ENCODE data around the gene TCTN1.
A peak's percentile ranks its signal among the peaks of the same experiment; 100 is the strongest.

The TCTN1 gene

DNA sequence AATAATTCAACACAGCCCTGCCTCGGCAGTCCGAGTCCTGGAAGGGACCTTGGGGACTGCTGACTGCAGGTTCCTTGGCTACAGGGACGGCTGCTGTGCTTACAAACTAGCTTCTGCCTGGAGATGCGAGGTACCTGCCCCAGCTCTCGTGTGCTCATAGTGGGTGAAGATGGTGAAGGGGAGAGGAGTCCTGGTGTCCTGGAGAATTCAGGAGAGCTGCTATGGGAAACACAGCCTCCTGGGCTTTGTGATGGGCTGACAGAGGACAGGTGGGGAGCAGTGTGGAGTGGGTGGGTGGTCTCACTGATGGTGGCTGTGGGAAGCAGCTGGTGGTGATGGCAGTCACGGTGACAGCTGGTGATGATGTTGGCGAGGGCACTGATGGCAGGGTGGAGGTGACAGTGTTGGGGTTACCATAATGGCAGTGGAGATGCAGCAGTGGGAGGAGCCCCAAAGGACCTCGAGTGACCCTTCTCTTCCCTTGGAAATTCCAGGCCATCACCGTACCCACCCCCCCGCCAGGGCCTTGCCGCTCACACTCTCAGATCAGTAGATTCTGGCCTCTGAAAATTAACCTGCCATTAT is 42.2 kb downstream of the TCTN1 start:
- TF ChIP-seq, protein P1, sequence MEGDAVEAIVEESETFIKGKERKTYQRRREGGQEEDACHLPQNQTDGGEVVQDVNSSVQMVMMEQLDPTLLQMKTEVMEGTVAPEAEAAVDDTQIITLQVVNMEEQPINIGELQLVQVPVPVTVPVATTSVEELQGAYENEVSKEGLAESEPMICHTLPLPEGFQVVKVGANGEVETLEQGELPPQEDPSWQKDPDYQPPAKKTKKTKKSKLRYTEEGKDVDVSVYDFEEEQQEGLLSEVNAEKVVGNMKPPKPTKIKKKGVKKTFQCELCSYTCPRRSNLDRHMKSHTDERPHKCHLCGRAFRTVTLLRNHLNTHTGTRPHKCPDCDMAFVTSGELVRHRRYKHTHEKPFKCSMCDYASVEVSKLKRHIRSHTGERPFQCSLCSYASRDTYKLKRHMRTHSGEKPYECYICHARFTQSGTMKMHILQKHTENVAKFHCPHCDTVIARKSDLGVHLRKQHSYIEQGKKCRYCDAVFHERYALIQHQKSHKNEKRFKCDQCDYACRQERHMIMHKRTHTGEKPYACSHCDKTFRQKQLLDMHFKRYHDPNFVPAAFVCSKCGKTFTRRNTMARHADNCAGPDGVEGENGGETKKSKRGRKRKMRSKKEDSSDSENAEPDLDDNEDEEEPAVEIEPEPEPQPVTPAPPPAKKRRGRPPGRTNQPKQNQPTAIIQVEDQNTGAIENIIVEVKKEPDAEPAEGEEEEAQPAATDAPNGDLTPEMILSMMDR (IDR thresholded peaks at IDR 0.05; ENCODE audit: control extremely low read depth, extremely low read depth, low read depth, missing control alignments) = no peak
- CTCF ChIA-PET = no interaction called here
- POLR2A ChIA-PET = interaction anchor here (0.7 kb wide), 1 partner anchor 9 kb away, joined by 4 read pairs; no protein-coding TSS in a partner anchor
- no peak for DNase-seq (ENCODE audit: extremely low spot score)

DNA sequence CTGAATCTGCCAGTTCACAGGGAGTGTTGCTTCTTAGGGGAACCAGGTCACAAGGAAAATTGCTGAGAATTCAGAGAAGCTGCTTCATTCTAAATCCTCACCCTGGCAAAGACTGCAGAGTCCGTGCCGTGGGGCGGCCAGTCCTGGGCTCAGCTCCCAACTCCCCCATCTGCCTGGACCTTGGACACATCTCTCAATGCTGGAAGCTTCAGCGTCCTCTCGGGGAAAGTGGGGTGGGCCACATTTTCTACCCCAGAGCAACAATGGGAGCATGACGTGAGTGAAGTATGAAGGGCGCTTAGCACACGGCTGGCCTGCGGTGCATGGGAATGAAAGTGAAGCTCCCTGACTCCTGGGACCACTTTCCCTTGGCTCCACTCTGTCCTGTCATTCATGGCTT is 43.8 kb downstream of the TCTN1 start:
- TF ChIP-seq, protein P1 (IDR thresholded peaks at IDR 0.05; ENCODE audit: control extremely low read depth, extremely low read depth, low read depth, missing control alignments) = no peak
- CTCF ChIA-PET = interaction anchor here (1.0 to 1.2 kb wide), 4 partner anchors 10 to 189 kb away, joined by 3 to 4 read pairs (median 3); partner anchors contain the start of gene FAM216A

GRCh38 chr12:110658242-110658641 is 44.3 kb downstream of the TCTN1 start:
- CTCF ChIA-PET = interaction anchor here (1.0 kb wide), 2 partner anchors 9 to 55 kb away, joined by 3 read pairs; no protein-coding TSS in a partner anchor
- TF ChIP-seq, protein P1 (IDR thresholded peaks at IDR 0.05; ENCODE audit: control extremely low read depth, extremely low read depth, low read depth, missing control alignments) = no peak
- DNase-seq (ENCODE audit: extremely low spot score) = no peak
- POLR2A ChIA-PET = interaction anchor here (1.2 kb wide), 1 partner anchor 12 kb away, joined by 3 read pairs; no protein-coding TSS in a partner anchor

More for the DNA sequence above, 43.8 kb downstream of the TCTN1 start:
- POLR2A ChIA-PET = interaction anchor here (1.2 kb wide), 1 partner anchor 13 kb away, joined by 3 read pairs; no protein-coding TSS in a partner anchor
- no peak for DNase-seq (ENCODE audit: extremely low spot score)

- ChIA-PET POLR2A (no interaction called here), CTCF (interaction anchor here (1.0 kb wide), 1 partner anchor 55 kb away, joined by 3 read pairs; no protein-coding TSS in a partner anchor)
- DNase-seq (ENCODE audit: extremely low spot score) = no peak
- TF ChIP-seq, protein P1 (IDR thresholded peaks at IDR 0.05; ENCODE audit: control extremely low read depth, extremely low read depth, low read depth, missing control alignments) = no peak
These were observed 44.9 kb downstream of the TCTN1 start for GRCh38 chr12:110658878-110659277.

DNA sequence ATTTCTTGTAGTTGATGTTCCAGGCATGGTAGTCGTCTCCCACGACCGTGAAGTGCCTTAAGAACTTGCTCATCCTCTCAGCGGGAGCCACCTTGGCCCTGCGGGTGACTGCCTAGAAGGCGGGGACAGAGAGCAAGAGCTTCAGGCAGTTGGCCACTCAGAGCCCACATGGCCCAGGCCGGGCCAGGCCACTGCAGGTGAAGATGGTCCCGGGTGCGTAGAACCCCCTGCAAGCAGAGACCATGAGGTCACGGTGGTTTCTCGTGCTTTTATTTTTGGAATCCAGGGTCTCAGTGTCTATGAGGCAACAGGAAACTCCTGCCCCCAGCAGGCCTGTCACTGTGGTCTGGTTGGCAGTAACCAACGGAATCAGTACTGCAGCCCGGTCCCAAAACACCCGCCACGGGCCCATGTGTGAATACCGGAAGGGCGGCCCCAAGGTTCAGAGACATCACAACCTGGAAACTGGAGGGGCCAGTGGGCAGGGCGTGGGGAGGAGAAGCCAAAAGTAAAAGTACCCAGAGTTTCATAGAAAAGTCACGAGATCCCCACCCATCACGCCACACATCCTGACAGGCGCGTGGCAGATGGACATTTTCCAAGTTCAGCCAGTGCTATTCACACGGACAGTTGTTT is 47.5 kb downstream of the TCTN1 start:
- DNase-seq (ENCODE audit: extremely low spot score) = peak; percentile 85
- TF ChIP-seq, protein P1 (IDR thresholded peaks at IDR 0.05; ENCODE audit: control extremely low read depth, extremely low read depth, low read depth, missing control alignments) = no peak
- POLR2A ChIA-PET = no interaction called here
- CTCF ChIA-PET = interaction anchor here (0.7 to 1.4 kb wide), 7 partner anchors 12 to 42 kb away, joined by 3 read pairs; no protein-coding TSS in a partner anchor

- TF ChIP-seq, protein P1 (IDR thresholded peaks at IDR 0.05; ENCODE audit: control extremely low read depth, extremely low read depth, low read depth, missing control alignments) = no peak
These were observed 53.0 kb downstream of the TCTN1 start for GRCh38 chr12:110666892-110667291.

More at GRCh38 chr12:110666892-110667291, 53.0 kb downstream of the TCTN1 start:
- ChIA-PET POLR2A (interaction anchor here (0.8 kb wide), 1 partner anchor 283 kb away, joined by 4 read pairs; no protein-coding TSS in a partner anchor), CTCF (interaction anchor here (0.8 to 2.0 kb wide), 5 partner anchors 9 to 217 kb away, joined by 3 to 7 read pairs (median 3); partner anchors contain the start of gene ARPC3)
- DNase-seq (ENCODE audit: extremely low spot score) = no peak
